CD14-positive monocyte (primary cell): ENCODE results near the gene MTARC2. TPM values are rescaled to one million over a fixed set of nuclear protein-coding genes. Genes with fewer than 3 reads are reported as not detected.

ENCODE experiments used
- DNase-seq, 3 donors: peaks; one replicate each; pipeline ENCODE4 v3.0.0-alpha.2; 2011 to 2022
- H2AFZ ChIP-seq: 2 replicates; pipeline ENCODE4 v1.6.0; 2012; ENCODE audit warnings: mild to moderate bottlenecking, low read depth, low read length, inconsistent platforms; ENCODE audit not compliant: insufficient read depth, poor library complexity, severe bottlenecking
- H3K27ac ChIP-seq, 2 donors: 1 replicate in 1 of 2; 2 replicates in 1 of 2; pipeline ENCODE4 v1.5.1; 2012 to 2013; ENCODE audit warnings: low read length in 2 of 2, control low read depth in 1 of 2, inconsistent platforms in 1 of 2, low read depth in 1 of 2, mild to moderate bottlenecking in 1 of 2
- H3K27me3 ChIP-seq, 2 donors: one replicate each; pipeline versions ENCODE4 v1.6.0 to v1.6.1; 2011 to 2013; ENCODE audit warnings: low read length in 2 of 2; ENCODE audit not compliant: control insufficient read depth in 2 of 2, insufficient read depth in 2 of 2
- H3K36me3 ChIP-seq, 2 donors: replicated peaks in 1 of 2; 1 replicate in 1 of 2; 2 replicates in 1 of 2; pipeline versions ENCODE4 v1.5.1 to v1.6.1; 2012 to 2013; ENCODE audit warnings: low read length in 2 of 2, control low read depth in 1 of 2, inconsistent platforms in 1 of 2, mild to moderate bottlenecking in 1 of 2; ENCODE audit not compliant: insufficient read depth in 2 of 2, control insufficient read depth in 1 of 2
- H3K4me1 ChIP-seq, 2 donors: 1 replicate in 1 of 2; 2 replicates in 1 of 2; pipeline versions ENCODE4 v1.5.1 to v1.6.1; 2012 to 2013; ENCODE audit warnings: low read length in 2 of 2, control low read depth in 1 of 2, inconsistent platforms in 1 of 2, mild to moderate bottlenecking in 1 of 2, moderate library complexity in 1 of 2; ENCODE audit not compliant: insufficient read depth in 2 of 2, control insufficient read depth in 1 of 2
- H3K4me2 ChIP-seq: replicated peaks from 2 replicates; pipeline ENCODE3; 2012; ENCODE audit warnings: low read length, moderate library complexity, mild to moderate bottlenecking; ENCODE audit not compliant: poor library complexity, severe bottlenecking; ENCODE audit errors: extremely low read depth
- H3K4me3 ChIP-seq, 3 experiments: fragments of 200-600 bp in 1 of 3; sonication (generic) in 1 of 3; replicated peaks in 1 of 3; 1 replicate in 2 of 3; 2 replicates in 1 of 3; pipeline ENCODE4 v1.5.1; 2011 to 2013; ENCODE audit warnings: low read length in 3 of 3, mild to moderate bottlenecking in 3 of 3, control low read depth in 2 of 3, low read depth in 2 of 3, inconsistent platforms in 1 of 3, moderate library complexity in 1 of 3
- H3K79me2 ChIP-seq: 2 replicates; pipeline ENCODE4 v1.6.0; 2012; ENCODE audit warnings: mild to moderate bottlenecking, control low read depth, inconsistent platforms, low read length, moderate library complexity; ENCODE audit not compliant: insufficient read depth
- H3K9ac ChIP-seq: 2 replicates; pipeline ENCODE4 v1.6.0; 2017; ENCODE audit warnings: low read length, mild to moderate bottlenecking; ENCODE audit not compliant: insufficient read depth, poor library complexity, severe bottlenecking
- H3K9me3 ChIP-seq, 2 donors: replicated peaks in 1 of 2; 1 replicate in 1 of 2; 2 replicates in 1 of 2; pipeline versions ENCODE4 v1.5.1 to v1.6.1; 2012 to 2013; ENCODE audit warnings: low read length in 2 of 2, control low read depth in 1 of 2; ENCODE audit not compliant: control insufficient read depth in 1 of 2, insufficient read depth in 1 of 2
- H4K20me1 ChIP-seq: 2 replicates; pipeline ENCODE4 v1.6.0; 2012; ENCODE audit warnings: mild to moderate bottlenecking, low read length, control low read depth, moderate library complexity; ENCODE audit not compliant: insufficient read depth
- H3K27ac Mint-ChIP-seq, 7 donors: one replicate each; pipeline ENCODE4 v1.8.0; 2020; ENCODE audit warnings: mild to moderate bottlenecking in 7 of 7, mixed read lengths in 7 of 7, moderate library complexity in 6 of 7, inconsistent platforms in 2 of 7
- H3K27me3 Mint-ChIP-seq, 3 donors: one replicate each; pipeline ENCODE4 v1.8.0; 2021 to 2022; ENCODE audit warnings: low read depth in 3 of 3, mild to moderate bottlenecking in 3 of 3, mixed read lengths in 3 of 3, moderate library complexity in 3 of 3, inconsistent platforms in 1 of 3
- H3K36me3 Mint-ChIP-seq, 2 donors: one replicate each; pipeline ENCODE4 v1.8.0; 2020; ENCODE audit warnings: mixed read lengths in 2 of 2, inconsistent platforms in 1 of 2, mild to moderate bottlenecking in 1 of 2
- H3K4me1 Mint-ChIP-seq: one replicate; pipeline ENCODE4 v1.8.0; 2020; ENCODE audit warnings: mild to moderate bottlenecking, mixed read lengths
- H3K4me3 Mint-ChIP-seq, 2 donors: one replicate each; pipeline ENCODE4 v1.8.0; 2020; ENCODE audit warnings: mild to moderate bottlenecking in 2 of 2, mixed read lengths in 2 of 2, moderate library complexity in 1 of 2
- H3K9me3 Mint-ChIP-seq, 7 donors: one replicate each; pipeline ENCODE4 v1.8.0; 2020 to 2022; ENCODE audit warnings: mixed read lengths in 7 of 7, mild to moderate bottlenecking in 6 of 7, moderate library complexity in 6 of 7, inconsistent platforms in 2 of 7
- WGBS: methylation state at CpG from one replicate; pipeline ENCODE4 v1.1.5; 2013; ENCODE audit warnings: missing lambda C conversion rate; ENCODE audit not compliant: insufficient coverage; 5-methylcytosine and 5-hydroxymethylcytosine counted together
- intact Hi-C, 2 donors: fragments of 100-400 bp; cut with micrococcal nuclease; formaldehyde crosslinking; loops; one replicate each; pipeline versions ENCODE4 v1.15.0 to v1.15.1; 2023
- polyA plus RNA-seq, 3 donors: library from polyadenylated mRNA; depleted of rRNA in 1 of 3; unstranded in 2 of 3; stranded (reverse) in 1 of 3; fragments of 300-500 nt in 2 of 3; fragments of >200 nt in 1 of 3; fragmentation: Illumina TruSeq in 2 of 3; gene quantifications; 1 replicate in 2 of 3; 2 replicates in 1 of 3; pipeline ENCODE4 v1.2.3, GENCODE V29; 2012 to 2021
- TF ChIP-seq, protein P1 (sequence below): fragments of 200-600 bp; IDR thresholded peaks from one replicate; pipeline ENCODE4 v1.8.0; 2022; ENCODE audit warnings: antibody characterized with exemption, mild to moderate bottlenecking

Gene MTARC2
- polyA plus RNA-seq, 3 donors, result 0.29 to 0.81 (median 0.56) TPM

DNA sequence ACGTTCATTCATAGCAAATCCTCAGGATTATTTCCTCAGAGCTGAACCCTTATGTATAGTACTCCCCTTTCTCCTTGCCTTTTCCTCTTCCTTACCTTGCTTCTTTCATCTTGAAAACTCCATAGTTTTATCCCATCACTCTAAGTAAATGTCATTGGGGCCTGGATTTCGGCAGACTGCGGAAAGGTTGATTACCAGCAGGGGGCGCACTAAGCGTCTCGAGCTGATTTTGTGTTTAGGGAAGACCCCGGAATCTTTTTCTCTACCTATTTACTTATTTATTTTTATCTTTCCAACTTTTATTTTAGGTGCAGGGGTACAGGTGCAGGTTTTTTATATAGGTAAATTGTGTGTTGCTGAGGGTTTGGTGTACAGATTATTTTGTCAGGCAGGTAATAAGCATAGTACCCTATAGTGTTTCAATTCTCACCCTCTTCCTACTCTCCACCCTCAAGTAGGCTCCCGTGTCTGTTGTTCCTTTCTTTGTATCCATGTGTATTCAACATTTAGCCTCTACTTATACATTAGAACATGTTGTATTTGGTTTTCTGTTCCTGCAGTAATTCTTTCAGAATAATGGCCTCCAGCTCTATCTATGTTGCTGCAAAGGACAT is 27.2 kb downstream of the MTARC2 start:
- H3K27ac ChIP-seq, result no peak overlapping the region
- peaks cover 32% of the 10 kb centered on the region for H3K4me1 Mint-ChIP-seq
- DNase-seq, result peak in 2 of 3 donors; percentile 46 to 50
- TF ChIP-seq, protein P1, sequence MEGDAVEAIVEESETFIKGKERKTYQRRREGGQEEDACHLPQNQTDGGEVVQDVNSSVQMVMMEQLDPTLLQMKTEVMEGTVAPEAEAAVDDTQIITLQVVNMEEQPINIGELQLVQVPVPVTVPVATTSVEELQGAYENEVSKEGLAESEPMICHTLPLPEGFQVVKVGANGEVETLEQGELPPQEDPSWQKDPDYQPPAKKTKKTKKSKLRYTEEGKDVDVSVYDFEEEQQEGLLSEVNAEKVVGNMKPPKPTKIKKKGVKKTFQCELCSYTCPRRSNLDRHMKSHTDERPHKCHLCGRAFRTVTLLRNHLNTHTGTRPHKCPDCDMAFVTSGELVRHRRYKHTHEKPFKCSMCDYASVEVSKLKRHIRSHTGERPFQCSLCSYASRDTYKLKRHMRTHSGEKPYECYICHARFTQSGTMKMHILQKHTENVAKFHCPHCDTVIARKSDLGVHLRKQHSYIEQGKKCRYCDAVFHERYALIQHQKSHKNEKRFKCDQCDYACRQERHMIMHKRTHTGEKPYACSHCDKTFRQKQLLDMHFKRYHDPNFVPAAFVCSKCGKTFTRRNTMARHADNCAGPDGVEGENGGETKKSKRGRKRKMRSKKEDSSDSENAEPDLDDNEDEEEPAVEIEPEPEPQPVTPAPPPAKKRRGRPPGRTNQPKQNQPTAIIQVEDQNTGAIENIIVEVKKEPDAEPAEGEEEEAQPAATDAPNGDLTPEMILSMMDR, result peak; percentile 96
- no peaks in the 10 kb centered on the region for H3K79me2 ChIP-seq
- intact Hi-C loops, result loop anchor here in 1 of 2 donors (5.0 kb wide), 1 partner anchor 83 kb away; the partner anchor contains the start of gene C1orf115
- peaks cover 26 to 29% of the 10 kb centered on the region in 2 donors for H3K4me1 ChIP-seq
- H3K4me3 ChIP-seq, result no peak overlapping the region
- no peak overlapping the region for H2AFZ ChIP-seq
- H3K4me3 Mint-ChIP-seq, result no peak overlapping the region
- H3K36me3 ChIP-seq, result no peaks in the 10 kb centered on the region
- no peaks in the 10 kb centered on the region for H3K36me3 Mint-ChIP-seq
- H3K9ac ChIP-seq, result no peak overlapping the region
- WGBS, result no CpG with 5 or more reads among the region's 8 CpGs
- no peaks in the 10 kb centered on the region for H3K27me3 ChIP-seq
- no peak overlapping the region for H3K4me2 ChIP-seq
- no peaks in the 10 kb centered on the region for H4K20me1 ChIP-seq
- no peak overlapping the region for H3K27ac Mint-ChIP-seq
- no peaks in the 10 kb centered on the region for H3K9me3 Mint-ChIP-seq
- no peaks in the 10 kb centered on the region for H3K9me3 ChIP-seq
- H3K27me3 Mint-ChIP-seq, result peaks cover 0 to 2% (median 1%) of the 10 kb centered on the region in 3 donors

- no peaks in the 10 kb centered on the region for H3K36me3 ChIP-seq
- H3K79me2 ChIP-seq, result no peaks in the 10 kb centered on the region
- no peak overlapping the region for H3K9ac ChIP-seq
- no peak for DNase-seq
- H3K4me2 ChIP-seq, result no peak overlapping the region
- Mint-ChIP-seq H3K4me3 (no peak overlapping the region), H3K9me3 (no peaks in the 10 kb centered on the region), H3K27me3 (peaks cover 0 to 5% (median 2%) of the 10 kb centered on the region in 3 donors), H3K27ac (no peak overlapping the region), H3K36me3 (no peaks in the 10 kb centered on the region), H3K4me1 (peaks cover 32% of the 10 kb centered on the region)
- no peaks in the 10 kb centered on the region for H3K9me3 ChIP-seq
- intact Hi-C loops, result loop anchor here (2.0 to 5.0 kb wide), 2 partner anchors 84 to 85 kb away; partner anchors contain the start of gene C1orf115 (in 2 of the 2)
- no CpG with 5 or more reads among the region's 7 CpGs for WGBS
- no peak overlapping the region for H3K27ac ChIP-seq
- H2AFZ ChIP-seq, result peak overlapping the region; percentile 35
- H3K27me3 ChIP-seq, result no peaks in the 10 kb centered on the region
- H3K4me3 ChIP-seq, result no peak overlapping the region
- H4K20me1 ChIP-seq, result no peaks in the 10 kb centered on the region
- TF ChIP-seq, protein P1, result no peak
- peaks cover 26 to 29% of the 10 kb centered on the region in 2 donors for H3K4me1 ChIP-seq
Measured at GRCh38 chr1:220776254-220776653, 28.1 kb downstream of the MTARC2 start.
